Measurements from ENCODE around the gene RBM47. TPM values are rescaled to one million over a fixed set of nuclear protein-coding genes. Genes with fewer than 3 reads are reported as not detected.

Gene RBM47
- total and polyA plus RNA-seq, 9 of the 15 experiments (the other 6 are each of a cell fraction or from before 2014, with no cell fraction given): 1.4 to 6.4 (median 3.3) TPM

DNA sequence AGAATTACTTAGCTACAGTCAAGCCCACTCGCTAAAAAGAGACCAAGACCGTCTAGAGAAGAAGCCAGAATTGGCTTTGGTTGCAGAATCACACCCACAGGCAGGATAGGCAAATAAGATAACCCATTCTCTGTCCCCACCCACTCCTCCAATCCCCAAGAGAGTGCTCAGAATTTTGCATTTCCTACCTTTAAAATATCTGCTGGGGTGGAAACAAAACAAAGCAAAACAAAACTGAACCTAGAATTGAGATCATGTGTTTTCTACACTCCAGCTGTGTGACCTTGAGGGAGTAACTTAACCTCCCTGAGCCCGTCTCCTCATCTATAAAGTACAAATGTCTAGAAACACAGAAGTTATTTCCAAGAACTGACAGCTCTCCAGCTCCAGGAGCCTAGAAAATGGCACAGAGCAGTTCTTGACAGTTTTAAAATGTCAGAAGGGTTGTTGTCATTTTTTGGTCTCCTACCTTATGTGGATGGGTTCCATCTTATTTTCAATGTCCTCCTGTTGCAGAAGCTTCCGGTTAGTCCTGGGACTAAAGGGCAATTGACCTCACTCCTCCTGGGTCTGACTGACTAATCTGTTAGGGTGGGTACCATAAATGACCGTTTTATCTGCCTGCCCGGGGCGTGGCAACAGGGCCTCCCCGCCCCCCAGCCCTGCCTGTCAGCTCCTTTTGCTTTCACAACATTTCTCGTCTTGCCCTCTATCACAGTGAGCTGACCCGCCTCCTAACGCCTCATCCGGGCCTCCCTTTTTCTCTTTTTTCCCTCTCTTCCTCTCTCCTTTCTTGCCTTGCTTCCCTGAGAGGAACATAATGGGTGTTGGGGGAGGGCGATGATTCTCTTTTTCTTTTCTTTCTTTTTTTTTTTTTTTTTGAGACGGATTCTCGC, 114.0 kb downstream of the RBM47 start (continued):
- TF ChIP-seq, protein P1, sequence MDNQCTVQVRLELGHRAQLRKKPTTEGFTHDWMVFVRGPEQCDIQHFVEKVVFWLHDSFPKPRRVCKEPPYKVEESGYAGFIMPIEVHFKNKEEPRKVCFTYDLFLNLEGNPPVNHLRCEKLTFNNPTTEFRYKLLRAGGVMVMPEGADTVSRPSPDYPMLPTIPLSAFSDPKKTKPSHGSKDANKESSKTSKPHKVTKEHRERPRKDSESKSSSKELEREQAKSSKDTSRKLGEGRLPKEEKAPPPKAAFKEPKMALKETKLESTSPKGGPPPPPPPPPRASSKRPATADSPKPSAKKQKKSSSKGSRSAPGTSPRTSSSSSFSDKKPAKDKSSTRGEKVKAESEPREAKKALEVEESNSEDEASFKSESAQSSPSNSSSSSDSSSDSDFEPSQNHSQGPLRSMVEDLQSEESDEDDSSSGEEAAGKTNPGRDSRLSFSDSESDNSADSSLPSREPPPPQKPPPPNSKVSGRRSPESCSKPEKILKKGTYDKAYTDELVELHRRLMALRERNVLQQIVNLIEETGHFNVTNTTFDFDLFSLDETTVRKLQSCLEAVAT (IDR thresholded peaks at IDR 0.05): peak in 1 of 2 experiments; percentile 81; a peak in 2 of 4 replicates
- TF ChIP-seq, protein P2, sequence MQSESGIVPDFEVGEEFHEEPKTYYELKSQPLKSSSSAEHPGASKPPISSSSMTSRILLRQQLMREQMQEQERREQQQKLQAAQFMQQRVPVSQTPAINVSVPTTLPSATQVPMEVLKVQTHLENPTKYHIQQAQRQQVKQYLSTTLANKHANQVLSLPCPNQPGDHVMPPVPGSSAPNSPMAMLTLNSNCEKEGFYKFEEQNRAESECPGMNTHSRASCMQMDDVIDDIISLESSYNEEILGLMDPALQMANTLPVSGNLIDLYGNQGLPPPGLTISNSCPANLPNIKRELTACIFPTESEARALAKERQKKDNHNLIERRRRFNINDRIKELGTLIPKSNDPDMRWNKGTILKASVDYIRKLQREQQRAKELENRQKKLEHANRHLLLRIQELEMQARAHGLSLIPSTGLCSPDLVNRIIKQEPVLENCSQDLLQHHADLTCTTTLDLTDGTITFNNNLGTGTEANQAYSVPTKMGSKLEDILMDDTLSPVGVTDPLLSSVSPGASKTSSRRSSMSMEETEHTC (IDR thresholded peaks at IDR 0.05): no peak
- TF ChIP-seq POLR2AphosphoS2 (IDR thresholded peaks at IDR 0.05; ENCODE audit: low read length) (no peak), ZNF263 (CRISPR knock-in tag; IDR thresholded peaks at IDR 0.05; ENCODE audit: borderline replicate concordance) (no peak), ZNF217 (CRISPR knock-in tag; IDR thresholded peaks at IDR 0.05) (no peak), CREB1 (IDR thresholded peaks at IDR 0.05) (no peak; the same call in 1 of the 2 replicates), CREB1 (CRISPR knock-in tag; IDR thresholded peaks at IDR 0.05) (peak; percentile 23; the same call in 1 of the 2 replicates), BRD4 (IDR thresholded peaks at IDR 0.05) (no peak), FOSL1 (tag; conservative IDR thresholded peaks at IDR 0.05) (peak; percentile 69), ZNF174 (CRISPR knock-in tag; IDR thresholded peaks at IDR 0.05) (no peak), LCOR (CRISPR knock-in tag; IDR thresholded peaks at IDR 0.05) (no peak), PHB (CRISPR knock-in tag; IDR thresholded peaks at IDR 0.05) (no peak), ELF4 (CRISPR knock-in tag; IDR thresholded peaks at IDR 0.05) (no peak), ATF1 (CRISPR knock-in tag; IDR thresholded peaks at IDR 0.05) (no peak), ATF1 (tag; IDR thresholded peaks at IDR 0.05) (peak; percentile 65), RBM25 (IDR thresholded peaks at IDR 0.05; ENCODE audit: low read depth, low read length, severe bottlenecking) (peak; percentile 99), SIRT6 (IDR thresholded peaks at IDR 0.05; ENCODE audit: low read depth, low read length) (no peak), WHSC1 (IDR thresholded peaks at IDR 0.05; ENCODE audit: low read length) (no peak), CBFA2T2 (conservative IDR thresholded peaks at IDR 0.05) (no peak), POLR2A (conservative IDR thresholded peaks at IDR 0.05) (peak; percentile 71), GABPB2 (CRISPR knock-in tag; conservative IDR thresholded peaks at IDR 0.05) (no peak), HNRNPH1 (optimal IDR thresholded peaks at IDR 0.05; ENCODE audit: low read depth, low read length) (no peak), TBL1XR1 (IDR thresholded peaks at IDR 0.05; ENCODE audit: low read length in 2 of 2) (no peak), ETS2 (tag; IDR thresholded peaks at IDR 0.05; ENCODE audit: borderline replicate concordance, poor library complexity, severe bottlenecking) (no peak)
- TF ChIP-seq, protein P3, sequence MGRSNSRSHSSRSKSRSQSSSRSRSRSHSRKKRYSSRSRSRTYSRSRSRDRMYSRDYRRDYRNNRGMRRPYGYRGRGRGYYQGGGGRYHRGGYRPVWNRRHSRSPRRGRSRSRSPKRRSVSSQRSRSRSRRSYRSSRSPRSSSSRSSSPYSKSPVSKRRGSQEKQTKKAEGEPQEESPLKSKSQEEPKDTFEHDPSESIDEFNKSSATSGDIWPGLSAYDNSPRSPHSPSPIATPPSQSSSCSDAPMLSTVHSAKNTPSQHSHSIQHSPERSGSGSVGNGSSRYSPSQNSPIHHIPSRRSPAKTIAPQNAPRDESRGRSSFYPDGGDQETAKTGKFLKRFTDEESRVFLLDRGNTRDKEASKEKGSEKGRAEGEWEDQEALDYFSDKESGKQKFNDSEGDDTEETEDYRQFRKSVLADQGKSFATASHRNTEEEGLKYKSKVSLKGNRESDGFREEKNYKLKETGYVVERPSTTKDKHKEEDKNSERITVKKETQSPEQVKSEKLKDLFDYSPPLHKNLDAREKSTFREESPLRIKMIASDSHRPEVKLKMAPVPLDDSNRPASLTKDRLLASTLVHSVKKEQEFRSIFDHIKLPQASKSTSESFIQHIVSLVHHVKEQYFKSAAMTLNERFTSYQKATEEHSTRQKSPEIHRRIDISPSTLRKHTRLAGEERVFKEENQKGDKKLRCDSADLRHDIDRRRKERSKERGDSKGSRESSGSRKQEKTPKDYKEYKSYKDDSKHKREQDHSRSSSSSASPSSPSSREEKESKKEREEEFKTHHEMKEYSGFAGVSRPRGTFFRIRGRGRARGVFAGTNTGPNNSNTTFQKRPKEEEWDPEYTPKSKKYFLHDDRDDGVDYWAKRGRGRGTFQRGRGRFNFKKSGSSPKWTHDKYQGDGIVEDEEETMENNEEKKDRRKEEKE (IDR thresholded peaks at IDR 0.05; ENCODE audit: borderline replicate concordance in 1 of 2, control insufficient read depth in 1 of 2, low read depth in 2 of 2, low read length in 1 of 2): no peak
